Right cardiac atrium (tissue), 5 donors: Measurements from ENCODE around the gene TSPAN31. TPM values are rescaled to one million over a fixed set of nuclear protein-coding genes. Genes with fewer than 3 reads are reported as not detected.

ENCODE experiments used
- ATAC-seq, 2 donors: fragments of 200-7000 bp; cut with Tn5 transposase; one replicate each; pipeline versions ENCODE4 v1.8.0 to v1.9.1; 2020; ENCODE audit warnings: moderate library complexity in 2 of 2, mild to moderate bottlenecking in 1 of 2
- DNase-seq, 3 donors: peaks; one replicate each; pipeline ENCODE4 v3.0.0-alpha.2; 2020
- H3K27ac ChIP-seq: one replicate; pipeline ENCODE4 v1.5.1; 2013; ENCODE audit warnings: mild to moderate bottlenecking, low read length, control low read depth, moderate library complexity
- H3K27me3 ChIP-seq: one replicate; pipeline ENCODE4 v1.6.1; 2013; ENCODE audit not compliant: control insufficient read depth, insufficient read depth
- H3K4me1 ChIP-seq: one replicate; pipeline ENCODE4 v1.6.1; 2013; ENCODE audit warnings: low read length; ENCODE audit not compliant: control insufficient read depth, insufficient read depth
- H3K4me3 ChIP-seq: one replicate; pipeline ENCODE4 v1.5.1; 2013; ENCODE audit warnings: low read length, control low read depth
- H3K9me3 ChIP-seq: one replicate; pipeline ENCODE4 v1.6.1; 2013; ENCODE audit warnings: low read length; ENCODE audit not compliant: control insufficient read depth
- WGBS: extraction: QIAGEN DNeasy Blood & Tissue Kit; methylation state at CpG from one replicate; pipeline ENCODE4 v1.1.7; 2013; 5-methylcytosine and 5-hydroxymethylcytosine counted together
- intact Hi-C, 4 donors: fragments of 100-400 bp; cut with DNase I; formaldehyde crosslinking; loops; one replicate each; pipeline versions ENCODE4 v1.11.0 to v1.14.0; 2022 to 2023
- polyA plus RNA-seq: library from polyadenylated mRNA; stranded (reverse); fragments of 200-250 nt; gene quantifications from one replicate; pipeline ENCODE4 v1.2.3, GENCODE V29; 2013
- total RNA-seq, 4 donors: library from RNA; stranded (reverse); fragmentation: NEBNext Ultra II Directional; extraction: Animal tissue kit (Norgen Biotek cat#: 25700); gene quantifications; one replicate each; pipeline ENCODE4 v1.2.1, GENCODE V29; 2021
- donor health status: healthy with polysubstance abuse.
- donor health status: DM: no; HTN: yes; CAD: no.
- donor health status: DM: no; HTN: no; CAD: no.
- donor health status: DM: no; HTN: yes; CAD: no; lungs with severe emphysema.
- donor health status: DM: yes; HTN: yes; CAD: no.

The TSPAN31 gene
- total and polyA plus RNA-seq, 5 donors: 31.5 to 43.9 (median 35.2) TPM

GRCh38 chr12:57756406-57757341 lies 11.8 kb downstream of the TSPAN31 start:
- intact Hi-C loops: no loop called here
- Histone ChIP-seq H3K9me3 (no peaks in the 10 kb centered on the region), H3K4me1 (no peaks in the 10 kb centered on the region), H3K27me3 (no peaks in the 10 kb centered on the region), H3K27ac (no peak overlapping the region), H3K4me3 (peak overlapping the region; percentile 97)
- ATAC-seq (no peak), DNase-seq (peak in 2 of 3 donors; percentile 72 to 79)
- 50% methylated on average over 22 of the region's 22 CpGs for WGBS

- Histone ChIP-seq H3K4me1 (no peaks in the 10 kb centered on the region), H3K4me3 (no peak overlapping the region), H3K27ac (no peak overlapping the region), H3K9me3 (no peaks in the 10 kb centered on the region), H3K27me3 (no peaks in the 10 kb centered on the region)
- intact Hi-C loops: no loop called here
- ATAC-seq: no peak
- no peak for DNase-seq
- WGBS: 91% methylated on average over 4 of the region's 4 CpGs
Observed at GRCh38 chr12:57757771-57758170, 12.9 kb downstream of the TSPAN31 start.

GRCh38 chr12:57758552-57759359 lies 13.9 kb downstream of the TSPAN31 start:
- no peak for DNase-seq
- 93% methylated on average over 25 of the region's 25 CpGs for WGBS

GRCh38 chr12:57759360-57759980 lies 14.6 kb downstream of the TSPAN31 start:
- Histone ChIP-seq H3K9me3 (no peaks in the 10 kb centered on the region), H3K4me1 (no peaks in the 10 kb centered on the region), H3K27me3 (no peaks in the 10 kb centered on the region), H3K4me3 (no peak overlapping the region), H3K27ac (no peak overlapping the region)
- intact Hi-C loops: no loop called here
- no peak for ATAC-seq
- 42% methylated on average over 3 of the region's 3 CpGs for WGBS
- no peak for DNase-seq

More at GRCh38 chr12:57758552-57759359, 13.9 kb downstream of the TSPAN31 start:
- Histone ChIP-seq H3K4me1 (no peaks in the 10 kb centered on the region), H3K27ac (no peak overlapping the region), H3K4me3 (no peak overlapping the region), H3K27me3 (no peaks in the 10 kb centered on the region), H3K9me3 (no peaks in the 10 kb centered on the region)
- intact Hi-C loops: no loop called here
- no peak for ATAC-seq

GRCh38 chr12:57760347-57760982 lies 15.6 kb downstream of the TSPAN31 start:
- Histone ChIP-seq H3K27ac (no peak overlapping the region), H3K4me3 (no peak overlapping the region), H3K9me3 (no peaks in the 10 kb centered on the region), H3K4me1 (peaks cover 4% of the 10 kb centered on the region), H3K27me3 (no peaks in the 10 kb centered on the region)
- WGBS: 85% methylated on average over 3 of the region's 3 CpGs
- intact Hi-C loops: no loop called here
- ATAC-seq: no peak
- DNase-seq: no peak

- DNase-seq (no peak), ATAC-seq (no peak)
- H3K9me3 ChIP-seq: no peaks in the 10 kb centered on the region
- no peaks in the 10 kb centered on the region for H3K27me3 ChIP-seq
- 93% methylated on average over 4 of the region's 4 CpGs for WGBS
- H3K4me3 ChIP-seq: no peak overlapping the region
- H3K4me1 ChIP-seq: peaks cover 4% of the 10 kb centered on the region
- intact Hi-C loops: no loop called here
- no peak overlapping the region for H3K27ac ChIP-seq
Observed at GRCh38 chr12:57761391-57761998, 16.7 kb downstream of the TSPAN31 start.

- H3K4me3 ChIP-seq: no peak overlapping the region
- ATAC-seq (no peak), DNase-seq (no peak)
- H3K27ac ChIP-seq: no peak overlapping the region
- intact Hi-C loops: no loop called here
- H3K27me3 ChIP-seq: no peaks in the 10 kb centered on the region
- peaks cover 4% of the 10 kb centered on the region for H3K4me1 ChIP-seq
- no peaks in the 10 kb centered on the region for H3K9me3 ChIP-seq
- 93% methylated on average over 2 of the region's 2 CpGs for WGBS
Observed at GRCh38 chr12:57762463-57762862, 17.6 kb downstream of the TSPAN31 start.

GRCh38 chr12:57763881-57764661 lies 19.2 kb downstream of the TSPAN31 start:
- Histone ChIP-seq H3K4me3 (no peak overlapping the region), H3K9me3 (no peaks in the 10 kb centered on the region), H3K4me1 (peaks cover 4% of the 10 kb centered on the region), H3K27me3 (no peaks in the 10 kb centered on the region), H3K27ac (no peak overlapping the region)
- intact Hi-C loops: no loop called here
- DNase-seq: no peak
- WGBS: 69% methylated on average over 6 of the region's 6 CpGs
- ATAC-seq: no peak

GRCh38 chr12:57764662-57765002 lies 19.8 kb downstream of the TSPAN31 start:
- H3K4me3 ChIP-seq: peak overlapping the region; percentile 14
- no peaks in the 10 kb centered on the region for H3K9me3 ChIP-seq
- no peak overlapping the region for H3K27ac ChIP-seq
- no peaks in the 10 kb centered on the region for H3K27me3 ChIP-seq
- ATAC-seq: no peak
- intact Hi-C loops: no loop called here
- no peak for DNase-seq
- 16% methylated on average over 17 of the region's 17 CpGs for WGBS
- H3K4me1 ChIP-seq: peaks cover 4% of the 10 kb centered on the region
